H9 (cell line): ENCODE measurements around the gene FXYD2. TPM values are rescaled to one million over a fixed set of nuclear protein-coding genes. Genes with fewer than 3 reads are reported as not detected.

Source experiments
- DNase-seq: peaks from one replicate; pipeline ENCODE4 v3.0.0-alpha.2; 2017
- H2AFZ ChIP-seq: one replicate; pipeline ENCODE4 v1.6.1; 2013; ENCODE audit warnings: mild to moderate bottlenecking, low read length, control low read depth, moderate library complexity
- H2AK5ac ChIP-seq: 2 replicates; pipeline ENCODE4 v1.6.1; 2013; ENCODE audit warnings: low read length, control low read depth, mixed read lengths; ENCODE audit not compliant: insufficient read length
- H2BK120ac ChIP-seq: one replicate; pipeline ENCODE4 v1.6.1; 2013; ENCODE audit warnings: low read depth, mild to moderate bottlenecking, low read length, control low read depth, inconsistent platforms; ENCODE audit not compliant: poor library complexity, severe bottlenecking
- H2BK12ac ChIP-seq: 2 replicates; pipeline ENCODE4 v1.6.1; 2013; ENCODE audit warnings: low read length, control low read depth, mixed read lengths, low read depth; ENCODE audit not compliant: insufficient read length
- H2BK15ac ChIP-seq: 2 replicates; pipeline ENCODE4 v1.6.1; 2013; ENCODE audit warnings: low read depth, low read length, control low read depth
- H2BK20ac ChIP-seq: one replicate; pipeline ENCODE4 v1.6.1; 2013; ENCODE audit warnings: low read depth, mild to moderate bottlenecking, low read length, control low read depth, inconsistent platforms; ENCODE audit not compliant: poor library complexity, severe bottlenecking
- H2BK5ac ChIP-seq: 2 replicates; pipeline ENCODE4 v1.6.1; 2013; ENCODE audit warnings: low read length, control low read depth, mixed read lengths; ENCODE audit not compliant: insufficient read length
- H3K14ac ChIP-seq: 2 replicates; pipeline ENCODE4 v1.6.1; 2013; ENCODE audit warnings: low read length, control low read depth; ENCODE audit not compliant: insufficient read depth
- H3K18ac ChIP-seq: 2 replicates; pipeline ENCODE4 v1.6.1; 2013; ENCODE audit warnings: low read depth, mild to moderate bottlenecking, mixed read lengths, low read length, control low read depth; ENCODE audit not compliant: insufficient read length
- H3K23ac ChIP-seq: 2 replicates; pipeline ENCODE4 v1.6.1; 2013; ENCODE audit warnings: low read length, control low read depth, mixed read lengths, low read depth; ENCODE audit not compliant: insufficient read length
- H3K23me2 ChIP-seq: 2 replicates; pipeline ENCODE4 v1.6.1; 2013; ENCODE audit warnings: low read depth, mild to moderate bottlenecking, mixed read lengths, low read length, control low read depth; ENCODE audit not compliant: insufficient read length, poor library complexity, severe bottlenecking
- H3K27ac ChIP-seq: 2 replicates; pipeline ENCODE4 v1.5.1; 2013; ENCODE audit warnings: low read length, control low read depth, mixed read lengths, low read depth; ENCODE audit not compliant: insufficient read length
- H3K27me3 ChIP-seq: 2 replicates; pipeline ENCODE4 v1.6.1; 2013; ENCODE audit warnings: low read length, control low read depth, inconsistent platforms; ENCODE audit not compliant: insufficient read depth
- H3K4ac ChIP-seq: 2 replicates; pipeline ENCODE4 v1.6.1; 2013; ENCODE audit warnings: low read depth, mild to moderate bottlenecking, control low read depth, inconsistent platforms, low read length, moderate library complexity
- H3K4me1 ChIP-seq: 2 replicates; pipeline ENCODE4 v1.6.1; 2013; ENCODE audit warnings: low read length, control low read depth, inconsistent platforms; ENCODE audit not compliant: insufficient read depth
- H3K4me2 ChIP-seq: 2 replicates; pipeline ENCODE4 v1.6.1; 2013; ENCODE audit warnings: low read length, control low read depth, mixed read lengths; ENCODE audit not compliant: insufficient read length, insufficient read depth
- H3K56ac ChIP-seq: 2 replicates; pipeline ENCODE4 v1.6.1; 2013; ENCODE audit warnings: low read depth, mild to moderate bottlenecking, mixed read lengths, low read length, control low read depth; ENCODE audit not compliant: insufficient read length
- H3K79me1 ChIP-seq: 2 replicates; pipeline ENCODE4 v1.6.1; 2013; ENCODE audit warnings: low read depth, mild to moderate bottlenecking, moderate library complexity, low read length, control low read depth, inconsistent platforms; ENCODE audit not compliant: insufficient read depth, poor library complexity, severe bottlenecking
- H3K79me2 ChIP-seq: 2 replicates; pipeline ENCODE4 v1.6.1; 2013; ENCODE audit warnings: low read length, control low read depth, inconsistent platforms; ENCODE audit not compliant: insufficient read depth
- H3K9ac ChIP-seq: 2 replicates; pipeline ENCODE4 v1.6.1; 2013; ENCODE audit warnings: low read length, control low read depth, mixed read lengths; ENCODE audit not compliant: insufficient read length; ENCODE audit errors: extremely low read depth
- H3K9me3 ChIP-seq: one replicate; pipeline ENCODE4 v1.6.1; 2013; ENCODE audit warnings: low read depth, low read length, inconsistent platforms; ENCODE audit not compliant: control insufficient read depth
- H3T11ph ChIP-seq: one replicate; pipeline ENCODE4 v1.6.1; 2013; ENCODE audit warnings: mild to moderate bottlenecking, low read length, control low read depth, inconsistent platforms
- H4K20me1 ChIP-seq: one replicate; pipeline ENCODE4 v1.6.1; 2013; ENCODE audit not compliant: control insufficient read depth, insufficient read length, insufficient read depth
- H4K5ac ChIP-seq: 2 replicates; pipeline ENCODE4 v1.6.1; 2013; ENCODE audit warnings: low read depth, mild to moderate bottlenecking, mixed read lengths, low read length, control low read depth; ENCODE audit not compliant: insufficient read length
- H4K8ac ChIP-seq: replicated peaks from 2 replicates; pipeline ENCODE4 v1.6.1; 2013; ENCODE audit warnings: low read length, control low read depth, mixed read lengths, low read depth; ENCODE audit not compliant: insufficient read length
- H4K91ac ChIP-seq: 2 replicates; pipeline ENCODE4 v1.6.1; 2013; ENCODE audit warnings: low read depth, mild to moderate bottlenecking, moderate library complexity, mixed read lengths, low read length, control low read depth; ENCODE audit not compliant: insufficient read length
- H3K27ac Mint-ChIP-seq, 3 experiments: 2 replicates in 2 of 3; 3 replicates in 1 of 3; pipeline ENCODE4 v1.8.0; 2020 to 2021; ENCODE audit warnings: mixed read lengths in 3 of 3, mild to moderate bottlenecking in 1 of 3, moderate library complexity in 1 of 3
- H3K27me3 Mint-ChIP-seq: 2 replicates; pipeline ENCODE4 v1.8.0; 2021; ENCODE audit warnings: low read depth, mild to moderate bottlenecking, moderate library complexity, mixed read lengths
- H3K36me3 Mint-ChIP-seq, 3 experiments: 2 replicates in 2 of 3; 3 replicates in 1 of 3; pipeline ENCODE4 v1.8.0; 2020 to 2021; ENCODE audit warnings: low read depth in 3 of 3, mixed read lengths in 3 of 3; ENCODE audit not compliant: insufficient read depth in 1 of 3
- H3K4me1 Mint-ChIP-seq, 2 experiments: 2 replicates each; pipeline ENCODE4 v1.8.0; 2020; ENCODE audit warnings: mixed read lengths in 2 of 2
- H3K4me3 Mint-ChIP-seq, 2 experiments: 2 replicates in 1 of 2; 3 replicates in 1 of 2; pipeline ENCODE4 v1.8.0; 2020 to 2021; ENCODE audit warnings: mild to moderate bottlenecking in 2 of 2, mixed read lengths in 2 of 2, moderate library complexity in 1 of 2
- H3K9me3 Mint-ChIP-seq, 2 experiments: 2 replicates in 1 of 2; 3 replicates in 1 of 2; pipeline ENCODE4 v1.8.0; 2020; ENCODE audit warnings: mild to moderate bottlenecking in 2 of 2, mixed read lengths in 2 of 2, moderate library complexity in 1 of 2
- WGBS: extraction: QIAGEN DNeasy Blood & Tissue Kit; methylation state at CpG from one replicate; pipeline ENCODE4 v1.1.7; 2013; ENCODE audit warnings: missing lambda C conversion rate, low lambda C conversion rate, mixed read lengths; ENCODE audit not compliant: insufficient read length; ENCODE audit errors: extremely low coverage; 5-methylcytosine and 5-hydroxymethylcytosine counted together
- total RNA-seq: library from RNA; stranded (reverse); gene quantifications from 2 replicates; pipeline ENCODE4 v1.2.1, GENCODE V29; 2021
- TF ChIP-seq, protein P1 (sequence below): fragments of 200-600 bp; sonication (generic); conservative IDR thresholded peaks from 3 replicates; pipeline ENCODE4 v1.8.0; 2021; ENCODE audit warnings: antibody characterized with exemption, mild to moderate bottlenecking

FXYD2 gene
- total RNA-seq, 1 experiment from 2014 or later = 0.79 TPM

DNA sequence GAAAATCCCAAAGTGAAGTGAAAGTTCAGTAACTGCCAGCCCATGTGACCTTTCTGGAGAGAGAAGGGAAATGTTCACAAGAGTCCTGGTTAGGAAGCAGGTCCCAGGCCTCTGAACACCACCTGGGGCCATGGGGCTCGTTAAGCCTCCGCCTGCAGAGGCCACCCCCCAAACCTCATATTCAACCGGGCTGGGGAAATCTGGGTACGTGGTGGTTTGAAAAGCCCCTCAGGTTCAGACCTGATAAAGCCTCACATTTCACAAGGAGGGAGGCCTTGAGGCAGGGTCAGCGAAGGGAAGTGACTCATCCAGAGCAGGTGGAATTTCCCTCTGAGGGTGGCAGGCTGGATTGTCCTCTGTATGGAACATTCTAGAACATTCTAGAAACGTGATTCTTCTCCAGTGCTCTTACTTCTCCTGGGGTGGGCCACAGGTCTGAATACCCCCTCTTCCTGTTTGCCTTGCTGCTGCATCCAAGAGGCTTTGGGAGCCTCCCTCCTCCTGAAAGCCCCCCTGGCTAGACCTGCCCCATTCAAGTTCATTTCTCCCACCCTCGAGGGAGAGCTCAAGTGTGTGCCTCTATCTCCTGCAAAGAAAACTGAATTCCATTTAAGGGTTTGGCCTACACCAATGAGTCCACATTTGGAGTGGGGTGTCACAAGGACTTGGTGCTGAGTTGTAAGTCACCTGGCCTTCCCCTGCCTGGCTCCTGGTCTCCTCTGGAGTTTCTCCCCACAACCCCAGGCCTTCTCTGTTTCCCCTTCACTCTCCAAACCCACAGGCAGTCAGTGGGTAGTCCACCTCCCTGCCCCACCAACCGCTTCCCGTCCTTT is 6.3 kb downstream of the FXYD2 start:
- Histone ChIP-seq H3K4ac (no peak overlapping the region), H4K8ac (no peak overlapping the region), H3K14ac (no peak overlapping the region), H3K23me2 (peaks cover 3% of the 10 kb centered on the region), H2BK5ac (no peak overlapping the region), H3K79me2 (no peaks in the 10 kb centered on the region), H3K18ac (no peak overlapping the region), H3K27ac (no peak overlapping the region), H2AFZ (no peak overlapping the region), H3K4me1 (no peaks in the 10 kb centered on the region; the same call in 1 of the 2 replicates), H3K56ac (no peak overlapping the region), H2BK120ac (no peak overlapping the region), H3T11ph (no peak overlapping the region), H3K9ac (no peak overlapping the region), H4K20me1 (no peaks in the 10 kb centered on the region), H3K27me3 (no peaks in the 10 kb centered on the region), H2AK5ac (no peak overlapping the region), H3K9me3 (no peaks in the 10 kb centered on the region), H3K79me1 (no peaks in the 10 kb centered on the region), H4K5ac (no peak overlapping the region), H3K4me2 (no peak overlapping the region), H2BK20ac (no peak overlapping the region), H2BK15ac (no peak overlapping the region), H2BK12ac (no peak overlapping the region), H4K91ac (no peak overlapping the region), H3K23ac (no peak overlapping the region)
- no CpG with 5 or more reads among the region's 9 CpGs for WGBS
- DNase-seq = no peak
- TF ChIP-seq, protein P1, sequence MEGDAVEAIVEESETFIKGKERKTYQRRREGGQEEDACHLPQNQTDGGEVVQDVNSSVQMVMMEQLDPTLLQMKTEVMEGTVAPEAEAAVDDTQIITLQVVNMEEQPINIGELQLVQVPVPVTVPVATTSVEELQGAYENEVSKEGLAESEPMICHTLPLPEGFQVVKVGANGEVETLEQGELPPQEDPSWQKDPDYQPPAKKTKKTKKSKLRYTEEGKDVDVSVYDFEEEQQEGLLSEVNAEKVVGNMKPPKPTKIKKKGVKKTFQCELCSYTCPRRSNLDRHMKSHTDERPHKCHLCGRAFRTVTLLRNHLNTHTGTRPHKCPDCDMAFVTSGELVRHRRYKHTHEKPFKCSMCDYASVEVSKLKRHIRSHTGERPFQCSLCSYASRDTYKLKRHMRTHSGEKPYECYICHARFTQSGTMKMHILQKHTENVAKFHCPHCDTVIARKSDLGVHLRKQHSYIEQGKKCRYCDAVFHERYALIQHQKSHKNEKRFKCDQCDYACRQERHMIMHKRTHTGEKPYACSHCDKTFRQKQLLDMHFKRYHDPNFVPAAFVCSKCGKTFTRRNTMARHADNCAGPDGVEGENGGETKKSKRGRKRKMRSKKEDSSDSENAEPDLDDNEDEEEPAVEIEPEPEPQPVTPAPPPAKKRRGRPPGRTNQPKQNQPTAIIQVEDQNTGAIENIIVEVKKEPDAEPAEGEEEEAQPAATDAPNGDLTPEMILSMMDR = no peak; the same call in 1 of the 3 replicates
- no peak overlapping the region for H3K4me3 Mint-ChIP-seq
- no peak overlapping the region for H3K27ac Mint-ChIP-seq
- no peaks in the 10 kb centered on the region; a peak in 1 of 5 replicates for H3K9me3 Mint-ChIP-seq
- H3K36me3 Mint-ChIP-seq = no peaks in the 10 kb centered on the region
- H3K4me1 Mint-ChIP-seq = peaks cover 66 to 75% of the 10 kb centered on the region in 2 experiments
- peaks cover 4% of the 10 kb centered on the region; the same call in 1 of the 2 replicates for H3K27me3 Mint-ChIP-seq
